T-helper 2 cell (primary cell): ENCODE measurements around the gene ABCA4.
"Not testable (repeated sequence)": the region's sequence is repeated elsewhere in the genome, so short reads cannot be mapped to it uniquely, and the experiment has no call there.

Experiments used
- DNase-seq, 5 experiments: peaks; one replicate each; pipeline versions ENCODE4 v3.0.0 to v3.0.0-alpha.2; 2012 to 2022
- total RNA-seq, 2 donors: gene quantifications; one replicate each; lab custom pipeline; 2026; lab: John Stamatoyannopoulos, UW

The ABCA4 gene
- total RNA-seq = 0 to 0.07 reads per million in 2 donors

DNA sequence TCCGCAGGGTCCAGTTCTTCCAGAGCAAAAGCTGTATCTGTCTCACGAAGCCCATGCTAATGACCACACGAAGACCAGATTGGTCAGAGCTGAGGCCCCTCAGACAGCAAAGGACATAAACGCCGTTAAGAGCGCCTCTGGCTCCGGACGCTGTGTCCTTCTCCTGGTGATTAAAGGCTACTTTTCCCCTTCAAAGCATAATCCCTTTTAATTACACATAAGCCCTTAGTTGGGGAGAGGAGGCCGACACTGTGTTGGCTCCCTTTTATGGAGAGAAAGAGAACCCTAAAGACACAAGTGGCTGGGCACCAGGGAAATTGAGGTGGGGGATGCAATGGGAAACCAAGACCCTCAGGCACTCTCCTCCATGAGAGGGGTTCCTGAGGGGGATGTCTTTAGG is at the start of gene ABCA4:
ABCA4 (minus strand) TSS at position 158 of the 400 bp plus-strand sequence; CDS start at position 55, 103 bp downstream.
- no peak for DNase-seq

DNA sequence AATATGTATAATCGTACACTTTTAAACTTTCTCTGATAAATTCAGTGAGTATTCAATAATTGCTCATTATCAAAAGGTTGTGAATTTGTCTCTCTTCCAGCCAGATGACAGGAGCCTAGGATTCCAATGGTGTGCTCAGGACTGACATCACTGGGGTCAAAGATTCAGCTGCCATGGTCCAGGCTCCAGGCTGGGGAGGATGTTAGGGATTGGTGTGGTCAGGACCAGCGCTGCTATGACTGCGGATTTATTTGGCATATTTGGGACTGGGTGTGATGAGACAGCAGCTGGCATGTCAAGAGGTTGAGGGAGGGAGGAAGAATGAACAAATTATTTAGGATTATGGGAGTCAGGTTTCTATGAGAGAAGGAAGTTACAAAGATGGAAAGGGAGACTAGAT is 48.2 kb upstream of the ABCA4 start:
- no peak for DNase-seq

DNA sequence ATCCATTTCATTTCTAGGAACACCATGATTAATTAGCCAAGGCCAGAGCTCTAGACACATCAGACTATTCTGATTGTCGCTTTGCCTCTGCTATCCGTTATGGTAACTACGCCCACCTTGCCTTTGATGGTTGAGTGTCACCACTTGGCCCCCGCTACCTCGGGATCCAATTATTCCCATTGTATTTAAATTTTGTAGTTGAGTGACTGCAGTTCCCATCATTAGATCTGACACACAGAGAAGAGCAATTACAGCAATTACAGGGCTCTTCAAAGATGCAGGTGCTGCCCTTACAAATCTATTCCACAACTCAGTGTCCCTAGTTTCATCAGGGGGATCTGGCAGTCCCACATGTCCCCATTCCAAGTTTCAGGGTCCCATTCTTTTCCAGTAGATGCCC is 44.9 kb upstream of the ABCA4 start:
- DNase-seq = no peak

DNA sequence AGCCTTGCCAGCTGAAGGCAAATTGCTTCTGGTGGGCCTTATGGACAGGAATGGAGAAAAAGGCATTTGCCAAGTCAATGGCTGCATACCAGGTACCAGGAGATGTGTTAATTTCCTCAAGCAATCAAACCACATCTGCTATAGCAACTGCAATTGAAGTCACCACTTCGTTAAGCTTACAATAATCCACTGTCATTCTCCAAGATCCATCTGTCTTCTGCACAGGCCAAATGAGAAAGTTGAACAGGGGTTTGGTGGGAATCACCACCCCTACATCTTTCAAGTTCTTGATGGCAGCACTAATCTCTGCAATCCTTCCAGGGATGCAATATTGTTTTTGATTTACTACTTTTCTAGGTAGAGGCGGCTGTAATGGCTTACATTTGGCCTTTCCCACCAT is 43.9 kb upstream of the ABCA4 start:
- not testable (repeated sequence) for DNase-seq

DNA sequence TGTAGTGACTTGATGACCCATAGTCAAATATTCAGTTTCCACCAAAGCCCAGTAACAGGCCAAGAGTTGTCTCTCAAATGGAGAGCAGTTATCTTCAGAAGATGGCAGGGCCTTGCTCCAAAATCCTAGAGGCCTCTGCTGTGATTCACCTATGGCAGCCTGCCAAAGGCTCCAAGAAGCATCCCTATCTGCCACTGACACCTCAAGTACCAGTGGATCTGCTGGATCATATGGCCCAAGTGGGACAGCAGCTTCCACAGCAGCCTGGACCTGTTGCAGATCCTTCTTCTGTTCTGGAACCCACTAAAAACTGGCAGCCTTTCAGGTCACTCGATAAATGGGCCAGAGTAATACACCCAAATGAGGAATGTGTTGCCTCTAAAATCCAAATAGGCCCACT is 43.2 kb upstream of the ABCA4 start:
- DNase-seq = not testable (repeated sequence)

DNA sequence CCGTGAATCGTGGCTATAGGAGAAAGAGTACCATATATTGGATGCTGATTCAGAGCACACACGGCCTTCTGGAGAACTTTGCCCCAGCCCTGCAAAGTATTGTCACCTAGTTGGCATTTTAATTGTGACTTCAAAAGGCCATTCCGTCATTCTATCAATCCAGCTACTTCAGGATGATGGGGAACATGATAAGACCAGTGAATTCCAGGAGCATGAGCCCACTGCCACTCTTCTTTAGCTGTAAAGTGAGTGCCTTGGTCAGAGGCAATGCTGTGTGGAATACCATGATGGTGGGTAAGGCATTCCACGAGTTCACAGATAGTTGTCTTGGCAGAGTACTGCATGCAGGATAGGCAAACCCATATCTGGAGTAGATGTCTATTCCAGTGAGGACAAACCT is 42.3 kb upstream of the ABCA4 start:
- not testable (repeated sequence) for DNase-seq

DNA sequence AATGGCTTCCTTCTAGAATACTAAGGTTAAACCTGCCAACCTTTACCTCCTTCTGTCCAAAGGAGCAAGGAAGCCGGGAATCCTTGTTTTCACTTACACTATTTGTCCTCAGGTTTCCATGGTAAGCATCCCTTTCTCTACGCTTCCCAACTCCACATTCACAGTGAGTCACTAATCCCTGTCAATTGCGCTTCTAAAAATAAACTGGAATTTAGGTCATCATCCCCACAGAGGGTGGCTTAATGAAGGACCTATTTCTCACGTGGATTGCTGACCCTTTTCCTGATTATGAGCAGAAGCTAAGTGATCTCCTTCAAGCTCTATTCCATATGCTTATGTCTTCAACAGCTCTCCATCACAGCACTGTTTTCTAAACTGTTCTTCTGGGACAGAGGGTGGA is 39.9 kb upstream of the ABCA4 start:
- no peak for DNase-seq

DNA sequence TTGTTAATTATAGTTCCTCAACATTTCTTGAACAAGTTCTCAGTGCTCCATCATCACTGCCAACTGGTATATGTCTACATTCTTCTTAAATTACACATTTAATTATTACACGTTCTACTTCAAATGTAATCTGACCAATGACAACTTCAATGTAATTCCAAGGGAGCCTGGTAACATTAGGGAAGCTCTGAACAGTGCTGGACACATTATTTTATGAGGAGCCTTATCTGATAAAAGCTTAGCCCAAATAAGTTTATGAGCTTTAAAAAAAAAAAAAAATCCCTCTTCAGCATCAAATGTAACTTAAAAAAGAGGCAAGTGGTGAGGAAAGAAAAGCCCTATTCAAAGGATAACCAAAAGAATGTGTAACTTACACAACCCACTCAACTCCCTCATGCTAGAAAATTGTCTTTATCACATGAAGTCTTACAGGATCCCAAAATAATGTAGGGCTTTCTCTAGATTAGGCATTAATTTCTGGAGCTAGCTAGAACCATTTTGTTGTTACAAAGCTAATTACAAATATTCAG is 35.2 kb upstream of the ABCA4 start:
- no peak for DNase-seq

DNA sequence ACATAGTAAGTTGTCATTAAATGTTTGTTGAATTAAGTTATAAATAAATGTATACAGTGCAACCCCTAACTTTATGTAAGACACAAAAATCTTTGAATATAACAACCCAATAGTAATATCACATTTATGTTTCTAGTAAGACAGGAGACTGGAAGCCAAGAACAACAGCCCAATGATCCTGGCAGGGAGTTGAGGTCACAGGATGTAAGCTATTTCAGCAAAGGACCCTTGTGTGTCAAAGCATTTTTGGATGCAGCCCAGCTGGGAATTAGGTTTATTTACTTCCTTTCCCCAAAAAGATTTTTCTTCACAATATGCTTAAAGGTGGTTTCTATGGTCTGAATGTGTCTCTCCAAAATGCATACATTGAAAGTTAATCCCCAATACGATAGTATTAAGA is 34.0 kb upstream of the ABCA4 start:
- no peak for DNase-seq

DNA sequence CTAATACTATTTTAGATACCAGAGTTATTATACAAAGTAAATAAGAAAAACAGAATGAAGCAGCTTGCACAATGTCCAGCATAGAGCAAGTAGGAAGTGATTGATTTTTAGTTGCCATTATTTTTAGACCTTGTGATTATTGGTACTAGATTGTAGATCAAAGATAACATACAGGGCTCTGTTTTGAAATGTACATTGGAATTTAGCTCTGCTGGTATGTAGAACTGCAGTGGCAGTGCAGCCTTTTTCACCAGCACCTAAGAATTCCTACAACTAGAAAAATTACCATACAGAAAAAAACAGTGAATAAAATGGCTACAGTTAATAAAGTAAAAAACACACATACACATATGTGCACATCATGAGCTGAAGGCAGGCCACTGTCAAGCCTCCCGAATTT is 32.2 kb upstream of the ABCA4 start:
- DNase-seq = no peak

DNA sequence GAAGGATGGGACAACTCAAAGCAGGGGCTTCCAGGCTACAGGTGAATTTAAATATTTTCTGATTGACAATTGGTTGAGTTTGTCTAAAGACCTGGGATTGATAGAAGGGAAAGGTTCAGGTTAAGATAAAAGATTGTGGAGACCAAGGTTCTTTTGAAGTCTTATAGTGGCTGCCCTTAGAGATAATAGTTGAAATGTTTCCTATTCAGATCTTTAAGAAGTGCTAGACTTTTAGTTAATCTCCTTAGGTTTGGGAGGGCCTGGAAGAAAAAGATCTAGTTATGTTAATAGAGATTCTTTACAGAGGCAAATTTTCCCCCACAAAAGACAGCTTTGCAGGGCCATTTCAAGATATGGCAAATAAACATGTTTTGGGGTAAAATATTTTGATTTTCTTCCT is 28.2 kb upstream of the ABCA4 start:
- DNase-seq = not testable (repeated sequence)

DNA sequence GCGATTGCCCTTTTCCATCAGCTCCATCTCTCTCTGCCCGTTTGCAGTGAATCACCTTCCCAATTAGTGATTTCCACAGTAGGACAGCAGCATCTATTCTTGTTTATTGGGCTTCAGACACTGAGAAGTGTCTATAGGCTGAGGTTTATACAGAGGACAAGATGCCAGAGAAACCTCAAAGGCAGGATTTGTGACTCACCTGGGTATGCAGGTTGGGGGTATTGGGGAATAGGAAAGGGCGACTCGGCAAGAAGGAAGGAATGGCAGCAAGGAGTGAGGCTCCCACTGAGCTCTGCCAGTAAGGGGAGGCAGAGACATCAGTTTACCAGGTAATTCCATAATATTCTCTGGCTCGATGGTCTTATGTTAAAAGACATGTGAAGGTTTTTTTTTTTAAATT is 25.3 kb upstream of the ABCA4 start:
- DNase-seq = no peak

DNA sequence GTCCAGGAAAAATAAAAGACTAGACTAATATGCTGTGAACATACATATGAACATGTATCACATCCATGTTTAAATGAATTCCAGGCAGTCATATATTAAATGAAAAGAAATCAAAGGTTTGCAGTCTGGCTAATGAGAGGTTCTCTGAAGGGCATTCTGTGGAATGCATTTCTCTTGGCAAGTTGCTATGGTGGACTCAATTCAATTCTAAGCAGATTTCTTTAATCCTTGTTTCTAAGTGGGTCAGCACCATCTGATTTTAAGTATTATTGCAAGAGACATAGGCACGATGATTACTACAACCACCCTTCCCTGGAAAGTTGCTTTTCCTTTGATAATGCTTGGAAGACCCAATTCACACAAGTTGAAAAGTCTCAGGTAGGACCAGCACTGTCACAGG is 23.9 kb upstream of the ABCA4 start:
- DNase-seq = no peak

DNA sequence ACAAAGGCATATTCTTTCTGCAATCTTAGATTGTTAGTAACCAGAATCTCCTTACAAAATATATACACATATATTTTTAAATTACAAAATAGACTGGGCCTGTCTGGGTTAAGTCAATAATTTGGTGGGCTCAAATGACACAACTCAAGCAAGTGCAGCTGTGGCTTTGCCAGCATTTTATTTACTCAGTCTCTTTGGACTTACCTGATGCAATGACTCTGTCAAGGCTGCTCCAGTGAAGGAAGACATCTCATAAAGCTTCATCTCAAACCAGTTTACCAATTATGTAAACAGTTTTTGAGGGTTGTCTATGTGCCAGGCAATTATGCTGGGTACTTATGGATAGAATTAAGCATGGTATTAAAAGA is 22.8 kb upstream of the ABCA4 start:
- no peak for DNase-seq

DNA sequence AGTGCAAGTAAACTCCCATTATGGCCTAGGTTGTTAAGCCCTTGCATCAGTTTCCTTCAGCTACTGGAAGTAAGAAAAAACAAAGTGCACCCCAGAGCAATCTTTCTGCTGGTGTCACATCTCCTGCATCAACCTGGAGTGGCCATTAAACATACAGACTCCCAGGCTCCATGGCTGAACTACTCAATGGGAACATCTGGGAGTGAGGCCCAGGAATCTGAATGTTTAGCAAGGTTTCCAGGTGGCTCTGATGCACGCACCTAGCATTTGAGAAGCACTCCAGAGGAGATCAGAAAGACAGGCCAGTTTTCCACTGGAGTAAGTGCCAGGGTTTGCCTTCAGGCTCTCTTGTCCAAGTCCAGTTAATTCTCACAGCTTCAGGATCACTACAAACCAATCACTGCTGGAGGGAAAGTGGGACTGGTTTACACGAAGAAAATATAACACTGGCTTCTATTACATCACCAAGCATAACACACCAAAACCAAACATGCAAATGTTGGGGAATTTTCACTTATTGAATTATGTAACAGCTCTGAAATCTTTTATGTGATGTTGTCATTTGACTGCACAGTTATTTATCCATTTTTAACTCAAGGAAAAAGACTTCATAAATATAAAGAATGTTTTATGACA is 22.3 kb upstream of the ABCA4 start:
- no peak for DNase-seq

DNA sequence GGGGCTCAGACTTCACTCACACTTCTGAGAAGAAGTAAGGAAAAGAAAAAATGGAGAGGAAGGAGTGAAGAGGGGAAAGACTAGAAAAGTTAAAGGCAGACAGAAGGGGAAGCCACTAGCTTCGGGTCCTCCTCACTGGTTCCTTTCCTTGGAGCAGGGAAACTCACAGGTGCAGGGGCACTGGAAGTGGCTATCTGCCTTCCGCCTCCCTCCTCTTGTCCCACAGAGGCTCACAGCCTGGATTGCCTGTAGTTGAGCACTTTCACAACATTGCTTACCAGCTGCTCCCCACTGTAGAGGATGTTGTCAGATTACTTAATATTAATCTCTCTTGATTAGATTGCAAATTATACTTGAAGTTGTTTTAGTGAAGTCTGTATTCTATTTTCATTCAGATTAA is 21.6 kb upstream of the ABCA4 start:
- DNase-seq = no peak

DNA sequence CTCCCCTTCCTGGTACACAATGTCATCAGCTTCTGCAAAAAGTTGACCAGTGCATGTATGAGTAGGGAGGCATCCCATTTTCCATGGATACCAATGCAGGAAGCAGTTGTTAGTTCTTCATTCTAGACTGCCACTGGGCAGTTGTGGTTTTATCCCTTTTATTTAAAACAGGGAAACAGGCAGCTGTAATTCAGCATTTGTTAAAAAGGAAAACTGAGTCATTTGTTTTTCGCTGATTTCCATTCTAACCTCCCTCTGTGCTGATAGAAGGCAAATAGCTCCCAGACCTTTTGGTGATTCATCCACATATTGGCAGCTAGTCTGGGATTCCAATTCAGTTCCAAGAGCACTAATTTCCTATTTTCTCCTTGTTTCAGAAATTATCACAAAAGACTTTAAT is 21.1 kb upstream of the ABCA4 start:
- no peak for DNase-seq

DNA sequence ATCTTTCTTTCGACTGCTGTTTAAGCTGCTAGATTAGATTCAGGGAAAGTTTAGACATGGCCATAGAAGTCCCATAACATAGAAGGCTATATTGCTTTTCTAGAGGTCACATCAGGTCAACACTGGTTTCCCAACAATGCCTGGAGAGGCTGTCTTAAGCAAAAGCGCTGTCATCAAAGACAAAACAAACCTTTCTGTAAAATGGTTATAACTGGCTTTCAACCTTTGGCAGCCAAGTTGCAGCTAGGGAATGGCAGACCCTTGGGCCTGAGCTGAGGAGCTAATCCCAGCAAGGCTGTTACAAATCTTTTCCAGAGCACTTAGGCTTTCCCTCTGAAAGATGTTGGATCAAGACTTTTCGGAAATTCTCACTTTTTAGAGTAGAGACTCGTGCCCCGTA is 11.2 kb upstream of the ABCA4 start:
- DNase-seq = no peak

DNA sequence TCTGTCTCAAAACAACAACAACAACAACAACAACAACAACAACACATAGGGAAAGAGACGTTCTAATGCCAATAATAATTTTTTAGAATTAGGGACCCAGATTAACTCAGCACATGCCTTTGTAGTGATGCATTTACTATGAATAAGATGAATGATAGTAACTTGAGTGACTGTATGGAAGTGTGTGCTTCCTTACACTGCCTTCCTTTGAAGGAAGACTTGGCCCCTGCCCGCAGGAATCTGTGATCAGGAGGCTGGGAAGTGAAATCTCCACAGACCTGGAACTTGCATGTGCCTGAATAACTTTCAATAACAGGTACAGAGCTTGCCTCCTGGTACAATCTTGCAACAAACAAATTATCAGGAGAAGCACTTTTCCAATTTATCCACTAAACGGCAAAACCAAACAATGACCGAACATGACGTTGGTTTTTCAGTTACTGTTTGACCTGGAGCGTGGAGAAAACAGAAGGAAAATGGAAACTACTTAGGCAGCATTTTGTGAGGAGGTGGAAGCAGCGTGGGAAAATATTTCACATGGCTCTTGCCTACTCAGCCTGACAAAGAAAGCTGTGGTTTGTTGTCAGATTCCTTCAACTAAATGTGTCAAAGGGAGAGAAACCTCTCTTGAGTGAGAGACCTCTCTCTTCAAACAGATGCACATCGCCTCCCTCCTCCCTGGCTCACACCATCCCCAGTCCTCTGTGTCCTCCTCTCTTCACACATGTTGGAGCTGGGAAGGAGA is 10.1 kb upstream of the ABCA4 start:
- no peak for DNase-seq

DNA sequence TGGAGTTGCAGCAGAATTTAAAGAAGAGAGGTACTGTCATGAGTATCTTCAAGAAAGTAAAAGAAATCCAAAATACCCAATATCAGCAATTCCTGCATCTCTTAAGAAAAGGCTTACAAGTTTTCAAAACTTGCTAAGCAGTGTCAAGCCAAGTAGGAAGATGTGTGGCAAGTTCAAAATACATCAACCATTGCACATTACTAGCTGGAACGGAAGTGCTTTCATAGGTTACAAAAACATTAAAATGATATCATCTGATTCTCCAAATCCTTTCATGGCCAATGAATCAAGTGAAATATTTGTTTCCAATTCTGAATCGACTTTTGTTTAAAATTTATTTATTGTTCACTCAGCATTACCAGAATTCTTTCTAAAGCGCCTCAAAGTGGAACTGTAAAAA is 5.7 kb upstream of the ABCA4 start:
- DNase-seq = no peak

DNA sequence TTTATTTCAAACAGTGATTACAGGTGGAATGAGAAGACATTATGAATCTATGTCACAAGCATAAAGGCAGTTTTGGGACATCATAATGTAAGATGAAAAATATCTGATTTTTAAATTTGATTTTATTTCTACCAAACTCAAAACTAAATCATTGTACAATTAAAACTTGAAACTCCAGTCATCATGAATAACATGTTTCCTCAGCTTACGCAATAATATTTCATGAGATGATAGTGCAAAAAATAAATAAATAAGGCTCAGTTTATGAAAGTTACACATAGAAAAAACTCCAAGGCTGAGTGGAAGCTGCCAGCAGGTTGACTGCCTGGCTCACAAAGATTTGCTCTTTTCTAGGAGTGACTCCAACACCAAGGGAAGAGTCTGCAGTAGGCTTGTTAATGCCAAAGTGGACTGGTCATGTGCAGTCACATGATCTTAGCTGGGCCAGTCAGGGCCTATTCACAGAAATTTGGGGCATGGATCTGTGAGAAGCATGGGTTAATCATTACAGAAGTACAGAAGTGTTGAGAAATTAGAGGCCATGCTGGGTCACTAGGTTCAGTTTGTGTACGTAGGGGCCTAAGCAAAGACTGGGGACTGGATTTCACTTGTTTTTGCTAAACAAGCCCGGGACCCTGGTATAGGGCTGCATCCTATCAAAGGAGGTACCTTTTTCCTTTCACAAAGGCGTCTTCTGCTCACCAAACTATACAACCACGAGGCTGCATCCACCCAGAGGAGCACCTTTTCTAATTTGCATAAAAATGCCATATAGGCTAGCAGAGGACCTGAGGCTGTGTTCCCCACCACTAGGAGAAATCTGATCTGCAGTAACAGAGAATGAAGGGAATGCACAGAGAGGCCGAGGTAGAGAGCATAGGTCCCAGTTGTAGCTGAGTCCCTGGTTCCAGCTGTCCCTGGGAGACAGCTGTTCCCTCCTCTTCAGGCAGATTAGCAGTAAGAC is 4.9 kb upstream of the ABCA4 start:
- no peak for DNase-seq

DNA sequence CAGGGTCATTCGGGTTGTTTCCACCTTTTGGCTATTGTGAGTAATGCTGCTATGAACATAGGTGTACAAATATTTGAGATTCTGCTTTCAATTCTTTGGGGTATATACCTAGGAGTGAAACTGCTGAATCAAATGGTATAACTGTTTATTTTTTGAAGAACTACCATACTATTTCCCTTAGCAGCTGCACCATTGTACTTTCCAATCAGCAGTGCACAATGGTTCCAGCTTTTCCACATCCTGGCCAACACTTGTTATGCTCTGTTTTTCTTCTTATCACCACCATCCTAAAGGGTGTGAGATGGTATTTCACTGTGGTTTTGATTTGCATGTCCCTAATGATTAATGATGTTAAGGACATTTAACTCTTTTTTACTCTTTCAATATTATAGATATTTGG is 3.6 kb upstream of the ABCA4 start:
- DNase-seq = no peak
